HG02798 (cell line): Measurements from ENCODE around the gene SLC66A2.
"Not testable (repeated sequence)": the region's sequence is repeated elsewhere in the genome, so short reads cannot be mapped to it uniquely, and the experiment has no call there.

Source experiments
- ATAC-seq: cut with Tn5 transposase; IDR thresholded peaks from one replicate; pipeline ENCODE4 v1.9.1; 2021; ENCODE audit warnings: mild to moderate bottlenecking; ENCODE audit not compliant: unreplicated experiment, poor library complexity

The SLC66A2 gene

DNA sequence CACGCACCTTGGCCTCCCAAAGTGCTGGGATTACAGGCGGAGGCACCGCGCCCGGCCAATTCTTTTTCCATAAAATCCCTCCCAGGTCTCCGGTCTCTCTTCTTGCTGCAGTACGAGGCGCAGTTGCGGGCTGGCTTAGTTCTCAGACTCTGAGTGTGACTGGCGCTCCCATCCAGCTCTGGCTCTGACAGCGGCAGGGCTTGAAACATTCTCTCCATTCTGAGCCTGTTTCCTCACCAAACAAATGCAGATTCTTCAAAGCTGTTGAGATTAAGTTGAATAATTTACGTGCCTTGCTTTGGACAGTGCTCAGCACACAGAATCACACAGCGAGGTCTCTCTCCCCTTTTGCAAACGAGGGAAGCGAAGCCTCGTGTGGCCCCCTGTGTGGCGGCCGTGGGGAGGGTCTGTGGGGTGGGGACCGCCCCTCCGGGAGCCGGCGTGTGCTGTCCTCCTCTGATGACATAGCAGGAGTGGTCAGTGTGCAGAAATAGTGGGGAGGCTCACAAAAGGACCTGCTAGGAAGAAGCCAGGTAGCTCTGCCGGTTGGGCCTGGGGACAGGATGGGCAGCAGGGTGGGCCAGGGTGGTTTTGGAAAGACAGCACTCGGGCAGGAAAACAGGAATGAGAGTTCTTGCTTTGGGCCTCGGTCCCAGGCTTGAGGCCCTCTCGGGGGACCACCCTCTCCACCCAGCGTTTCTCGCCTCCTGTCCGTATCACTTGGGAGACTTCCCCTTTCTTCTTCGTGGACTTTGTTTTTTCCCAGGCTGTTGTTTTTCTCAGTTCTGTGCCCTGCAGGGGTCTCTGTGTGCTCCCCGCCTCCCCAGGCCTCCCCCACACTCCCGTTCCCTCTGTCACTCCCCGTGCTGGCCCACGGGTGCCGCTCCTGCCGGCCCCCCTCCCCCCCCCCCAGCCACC lies 78.7 kb downstream of the SLC66A2 start:
- no peak for ATAC-seq

DNA sequence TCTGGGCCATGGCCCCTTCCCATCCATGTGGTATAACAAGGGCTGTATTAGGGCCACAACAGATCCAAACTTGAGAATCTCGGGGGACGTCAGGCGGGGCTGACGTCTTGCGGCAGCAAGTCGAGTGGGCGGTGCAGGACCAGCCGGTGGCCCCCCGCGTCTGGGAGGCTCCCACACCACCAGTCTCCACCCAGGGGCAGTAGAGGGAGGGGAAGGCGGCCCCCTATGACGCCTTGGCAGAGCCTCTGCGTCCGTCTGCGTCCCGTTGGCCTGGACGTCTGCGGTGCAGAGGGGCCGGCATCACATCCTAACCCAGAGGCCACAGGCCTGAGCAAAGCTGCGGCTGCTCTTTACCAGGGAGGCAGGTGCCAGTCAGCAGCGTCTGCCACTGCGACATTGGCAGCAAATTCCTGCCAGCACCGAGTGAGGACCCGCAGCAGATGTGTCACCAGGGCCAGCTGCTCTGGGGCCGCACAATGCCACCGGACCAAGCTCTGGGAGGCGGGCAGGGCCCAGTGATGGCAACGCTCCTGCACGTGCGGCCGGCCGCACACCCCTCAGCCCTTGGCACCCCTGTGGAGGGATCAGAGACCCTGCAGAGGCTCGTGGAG lies 79.9 kb downstream of the SLC66A2 start:
- no peak for ATAC-seq

DNA sequence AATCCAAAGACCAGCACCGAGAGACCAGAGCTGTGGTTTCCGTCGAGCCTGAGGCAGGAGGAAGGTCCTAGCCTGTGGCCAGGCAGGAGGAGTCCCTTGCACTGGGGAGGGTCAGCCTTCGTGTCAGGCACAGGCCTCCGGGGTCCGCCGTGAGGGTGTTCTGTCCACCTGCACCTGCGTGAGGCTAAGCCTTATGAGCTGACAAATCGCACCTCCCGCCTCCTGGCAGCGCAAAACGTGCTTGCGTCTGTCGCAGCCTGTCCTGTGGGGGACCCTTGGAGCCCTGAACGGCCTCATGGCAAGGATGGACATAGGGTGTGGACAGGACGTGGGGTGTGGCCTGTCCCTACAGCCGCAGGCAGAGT lies 80.4 kb downstream of the SLC66A2 start:
- ATAC-seq, result no peak

GRCh38 chr18:79870301-79871025 lies 81.0 kb downstream of the SLC66A2 start:
- ATAC-seq, result no peak

DNA sequence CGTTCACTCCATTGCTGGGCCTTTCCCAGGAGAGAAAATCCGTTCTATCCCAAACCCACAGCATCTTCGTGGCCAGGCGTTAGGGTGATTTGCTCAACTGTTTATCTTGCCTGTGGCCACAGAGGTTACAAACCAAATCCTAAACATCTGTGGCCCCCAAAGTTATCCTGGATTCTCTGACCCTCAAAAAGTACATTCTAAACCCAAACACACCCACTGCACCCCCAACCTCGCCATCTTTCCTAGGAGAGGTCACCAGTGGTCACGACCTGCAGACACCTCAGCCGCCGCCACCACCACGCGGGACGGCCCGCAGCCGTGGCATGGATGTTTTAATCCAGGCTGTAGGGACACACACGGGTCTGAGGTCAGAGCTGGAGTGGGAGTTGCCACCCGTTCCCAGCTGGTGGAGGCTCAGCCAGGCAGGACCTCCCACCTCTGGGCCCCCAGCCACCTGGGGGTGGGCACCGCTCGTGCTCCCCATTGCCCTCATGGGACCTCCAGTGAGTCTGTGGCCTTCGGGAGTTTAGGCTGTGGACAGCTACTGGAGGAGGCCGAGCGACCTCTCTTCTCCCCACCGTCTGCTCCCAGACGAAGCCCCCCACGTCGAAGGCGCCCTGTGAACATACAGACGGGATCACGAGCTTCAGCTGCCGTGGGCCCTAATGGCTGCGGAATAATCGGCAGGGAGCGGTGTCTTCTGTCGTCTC lies 81.7 kb downstream of the SLC66A2 start:
- no peak for ATAC-seq

GRCh38 chr18:79868811-79869541 lies 82.5 kb downstream of the SLC66A2 start:
- ATAC-seq, result no peak

- ATAC-seq, result no peak
These were observed 83.2 kb downstream of the SLC66A2 start for GRCh38 chr18:79868168-79868784.

DNA sequence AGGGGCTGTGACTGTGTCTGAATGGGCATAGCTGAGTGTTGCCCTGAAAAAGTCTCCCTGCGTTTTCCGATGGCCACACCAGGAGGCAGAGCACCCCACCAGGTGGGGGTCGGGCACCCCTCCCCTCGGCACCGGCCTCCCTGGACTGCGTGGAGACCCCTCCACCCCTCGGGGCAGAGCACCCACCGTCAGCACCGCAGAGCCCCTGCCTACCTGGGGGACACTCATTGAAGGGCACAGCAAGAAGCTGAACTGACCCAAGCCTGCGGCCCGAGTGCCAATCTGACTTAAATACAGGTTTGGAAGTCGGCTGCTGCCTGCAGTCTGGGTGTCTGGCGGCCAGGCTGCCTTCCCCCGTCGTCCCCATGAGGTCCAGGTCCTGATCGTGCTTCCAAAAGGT lies 83.8 kb downstream of the SLC66A2 start:
- no peak for ATAC-seq

GRCh38 chr18:79866889-79867574 lies 84.4 kb downstream of the SLC66A2 start:
- no peak for ATAC-seq

GRCh38 chr18:79865951-79866350 lies 85.5 kb downstream of the SLC66A2 start:
- ATAC-seq, result not testable (repeated sequence)

GRCh38 chr18:79864955-79865354 lies 86.5 kb downstream of the SLC66A2 start:
- ATAC-seq, result not testable (repeated sequence)

- no peak for ATAC-seq
These were observed 87.3 kb downstream of the SLC66A2 start for GRCh38 chr18:79864006-79864725.

DNA sequence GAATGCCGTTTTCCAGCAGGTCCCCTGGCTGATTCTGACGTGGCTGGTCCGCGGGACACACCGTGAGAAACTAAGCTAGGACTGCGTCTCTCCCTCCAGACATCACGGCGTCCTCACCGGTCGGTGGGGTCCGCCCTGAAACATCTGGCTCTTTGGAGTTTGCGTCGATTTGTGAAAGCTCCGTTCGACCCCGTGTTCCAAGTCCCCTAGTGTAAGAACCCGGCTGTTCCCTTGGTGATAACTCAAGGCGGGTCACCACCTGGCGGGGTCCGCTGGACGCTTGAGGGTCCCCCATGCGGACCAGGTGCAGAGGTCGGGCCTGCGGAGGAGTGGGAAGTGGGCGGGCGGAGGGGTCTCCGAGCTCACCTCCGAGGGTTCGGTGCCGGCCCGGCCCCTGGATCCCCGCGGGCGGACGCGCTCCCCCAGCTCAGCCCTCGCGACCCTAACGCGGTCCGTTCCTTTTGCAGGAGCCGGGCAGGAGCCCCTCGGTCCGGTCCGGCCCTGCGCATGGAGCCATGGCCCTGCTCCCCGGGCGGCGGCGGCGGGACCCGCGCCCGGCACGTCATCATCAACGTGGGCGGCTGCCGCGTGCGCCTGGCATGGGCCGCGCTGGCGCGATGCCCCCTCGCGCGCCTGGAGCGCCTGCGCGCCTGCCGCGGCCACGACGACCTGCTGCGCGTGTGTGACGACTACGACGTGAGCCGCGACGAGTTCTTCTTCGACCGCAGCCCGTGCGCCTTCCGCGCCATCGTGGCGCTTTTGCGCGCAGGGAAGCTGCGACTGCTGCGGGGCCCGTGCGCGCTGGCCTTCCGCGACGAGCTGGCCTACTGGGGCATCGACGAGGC lies 88.1 kb downstream of the SLC66A2 start:
- ATAC-seq, result no peak

DNA sequence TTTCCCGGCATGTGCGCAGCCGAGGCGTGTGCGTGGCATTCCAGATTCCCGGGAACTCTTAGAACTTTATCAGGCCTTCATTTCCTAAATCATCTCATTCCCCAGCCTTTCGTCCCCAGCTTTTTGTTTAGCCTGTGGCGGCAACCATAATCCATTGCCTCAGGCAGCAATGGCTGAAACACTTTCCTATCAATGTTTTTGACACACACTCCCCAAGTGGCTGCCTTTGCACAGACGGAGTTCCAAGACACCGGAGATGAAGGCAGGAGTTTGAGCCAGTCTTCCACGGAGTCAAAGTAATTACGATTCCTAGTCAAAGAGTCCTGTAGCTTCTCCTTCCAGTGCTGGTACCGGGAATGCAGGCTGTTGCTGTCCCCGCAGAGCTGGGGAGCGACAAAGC lies 88.9 kb downstream of the SLC66A2 start:
- ATAC-seq, result no peak

- no peak for ATAC-seq
These were observed 89.8 kb downstream of the SLC66A2 start for GRCh38 chr18:79861687-79862086.

DNA sequence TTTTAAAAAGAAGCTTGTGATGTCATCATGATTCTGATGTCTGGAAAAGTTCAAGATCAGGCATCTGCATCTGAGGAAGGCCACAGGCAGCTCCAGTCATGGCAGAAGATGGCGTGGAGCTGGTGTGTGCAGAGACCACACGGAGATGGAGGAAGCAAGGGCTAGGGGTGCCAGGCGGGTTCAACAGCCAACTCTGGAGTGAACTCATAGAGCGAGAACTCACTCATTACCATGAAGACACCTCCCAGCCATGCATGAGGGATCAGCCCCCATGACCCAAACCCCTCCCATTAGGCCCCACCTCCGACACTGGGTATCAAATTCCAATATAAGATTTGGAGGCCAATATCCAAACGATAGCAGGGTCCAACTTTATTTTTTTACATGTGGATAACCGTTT lies 92.1 kb downstream of the SLC66A2 start:
- ATAC-seq, result no peak

- no peak for ATAC-seq
These were observed 94.3 kb downstream of the SLC66A2 start for GRCh38 chr18:79857082-79857671.
